IPS-15b (cell line): ENCODE results near the gene EHF.
"Not testable (repeated sequence)": the region's sequence is repeated elsewhere in the genome, so short reads cannot be mapped to it uniquely, and the experiment has no call there.

Experiments
- H3K27me3 ChIP-seq: one replicate; pipeline ENCODE4 v1.6.1; 2013; ENCODE audit warnings: low read length; ENCODE audit not compliant: control insufficient read depth, insufficient read depth
- H3K36me3 ChIP-seq: one replicate; pipeline ENCODE4 v1.6.1; 2013; ENCODE audit warnings: low read length; ENCODE audit not compliant: control insufficient read depth, insufficient read depth
- H3K4me1 ChIP-seq: one replicate; pipeline ENCODE4 v1.6.1; 2013; ENCODE audit warnings: mild to moderate bottlenecking, low read length; ENCODE audit not compliant: control insufficient read depth, insufficient read depth
- H3K4me3 ChIP-seq: one replicate; pipeline ENCODE4 v1.5.1; 2013; ENCODE audit warnings: low read depth, low read length
- H3K9ac ChIP-seq: one replicate; pipeline ENCODE4 v1.6.1; 2013; ENCODE audit warnings: low read depth, mild to moderate bottlenecking, low read length
- H3K9me3 ChIP-seq: one replicate; pipeline ENCODE4 v1.6.1; 2013; ENCODE audit warnings: mild to moderate bottlenecking, low read length; ENCODE audit not compliant: control insufficient read depth, insufficient read depth

EHF gene

GRCh38 chr11:34588701-34589100 lies 32.2 kb upstream of the EHF start:
- Histone ChIP-seq H3K9ac (no peak overlapping the region), H3K9me3 (no peaks in the 10 kb centered on the region), H3K36me3 (no peaks in the 10 kb centered on the region), H3K4me3 (no peak overlapping the region), H3K4me1 (peaks cover 5% of the 10 kb centered on the region), H3K27me3 (no peaks in the 10 kb centered on the region)

GRCh38 chr11:34589177-34589576 lies 31.7 kb upstream of the EHF start:
- not testable (repeated sequence) for H3K36me3 ChIP-seq, H3K9me3 ChIP-seq, H3K27me3 ChIP-seq, H3K4me3 ChIP-seq, H3K9ac ChIP-seq, H3K4me1 ChIP-seq

- H3K9me3 ChIP-seq: no peaks in the 10 kb centered on the region
- no peak overlapping the region for H3K4me3 ChIP-seq
- H3K4me1 ChIP-seq: no peaks in the 10 kb centered on the region
- no peak overlapping the region for H3K9ac ChIP-seq
- H3K36me3 ChIP-seq: no peaks in the 10 kb centered on the region
- H3K27me3 ChIP-seq: no peaks in the 10 kb centered on the region
Observed at GRCh38 chr11:34593085-34593484, 27.8 kb upstream of the EHF start.

DNA sequence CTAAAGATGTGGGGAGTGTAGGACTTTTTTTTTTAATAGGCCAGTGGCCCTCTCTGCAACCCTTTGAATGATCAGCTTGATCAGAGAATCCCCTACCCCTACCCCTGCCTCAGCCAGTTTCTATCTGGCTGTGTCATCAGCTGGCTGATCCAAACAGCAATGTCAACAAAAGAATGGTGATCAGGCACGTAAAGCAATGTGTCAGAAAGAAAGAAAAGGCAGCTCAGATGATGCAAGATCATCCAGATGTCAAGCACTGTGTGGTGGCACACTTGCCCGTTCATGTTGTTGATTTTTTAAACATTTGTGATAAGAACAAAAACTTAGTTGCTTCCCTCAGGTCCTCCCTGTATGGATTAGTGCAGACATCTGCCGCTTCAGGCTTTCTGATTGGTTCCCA lies 26.3 kb upstream of the EHF start:
- no peak overlapping the region for H3K4me3 ChIP-seq
- H3K9me3 ChIP-seq: no peaks in the 10 kb centered on the region
- no peaks in the 10 kb centered on the region for H3K27me3 ChIP-seq
- H3K4me1 ChIP-seq: no peaks in the 10 kb centered on the region
- H3K9ac ChIP-seq: no peak overlapping the region
- no peaks in the 10 kb centered on the region for H3K36me3 ChIP-seq

- H3K4me1 ChIP-seq: no peaks in the 10 kb centered on the region
- H3K36me3 ChIP-seq: no peaks in the 10 kb centered on the region
- no peak overlapping the region for H3K4me3 ChIP-seq
- H3K9ac ChIP-seq: no peak overlapping the region
- no peaks in the 10 kb centered on the region for H3K27me3 ChIP-seq
- no peaks in the 10 kb centered on the region for H3K9me3 ChIP-seq
Observed at GRCh38 chr11:34595391-34595790, 25.5 kb upstream of the EHF start.

DNA sequence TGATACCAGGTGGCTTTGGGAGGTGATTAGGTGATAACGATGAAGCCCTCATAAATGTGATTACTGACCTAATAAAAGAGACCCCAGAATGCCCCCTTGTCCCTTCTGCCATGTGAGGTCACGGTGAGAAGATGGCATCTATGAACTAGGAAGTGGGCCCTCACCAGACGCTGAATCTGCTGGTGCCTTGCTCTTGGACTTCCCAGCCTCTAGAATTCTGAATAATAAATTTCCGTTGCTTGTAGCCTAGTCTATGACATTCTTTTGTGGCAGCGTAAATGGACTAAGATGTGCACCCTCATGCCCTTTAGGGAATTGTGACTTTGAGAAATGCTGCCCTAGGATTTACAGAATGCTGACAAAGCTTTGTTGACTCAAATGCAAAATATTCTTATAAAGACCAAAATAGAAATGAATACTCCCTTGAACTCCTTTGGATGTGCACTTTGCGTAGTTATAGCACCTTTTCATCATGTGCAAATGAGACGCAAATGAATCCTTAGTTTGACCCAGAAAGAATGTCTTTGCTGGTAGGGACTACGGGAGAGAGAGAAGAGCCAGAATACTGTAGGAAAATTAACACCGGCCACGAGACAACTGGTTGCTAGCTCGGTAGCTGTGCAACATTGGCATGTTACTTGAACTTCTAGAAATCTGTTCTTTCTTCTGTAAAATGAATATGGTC lies 24.8 kb upstream of the EHF start:
- Histone ChIP-seq H3K9me3 (no peaks in the 10 kb centered on the region), H3K9ac (no peak overlapping the region), H3K4me1 (no peaks in the 10 kb centered on the region), H3K36me3 (no peaks in the 10 kb centered on the region), H3K4me3 (no peak overlapping the region), H3K27me3 (no peaks in the 10 kb centered on the region)

GRCh38 chr11:34599406-34599945 lies 21.4 kb upstream of the EHF start:
- no peaks in the 10 kb centered on the region for H3K4me1 ChIP-seq
- H3K9ac ChIP-seq: no peak overlapping the region

GRCh38 chr11:34600339-34601084 lies 20.4 kb upstream of the EHF start:
- Histone ChIP-seq H3K4me3 (no peak overlapping the region), H3K36me3 (no peaks in the 10 kb centered on the region), H3K27me3 (no peaks in the 10 kb centered on the region), H3K9ac (no peak overlapping the region), H3K4me1 (no peaks in the 10 kb centered on the region), H3K9me3 (no peaks in the 10 kb centered on the region)

More at GRCh38 chr11:34599406-34599945, 21.4 kb upstream of the EHF start:
- no peaks in the 10 kb centered on the region for H3K9me3 ChIP-seq
- H3K36me3 ChIP-seq: no peaks in the 10 kb centered on the region
- H3K4me3 ChIP-seq: no peak overlapping the region
- H3K27me3 ChIP-seq: no peaks in the 10 kb centered on the region

GRCh38 chr11:34601085-34601444 lies 19.8 kb upstream of the EHF start:
- Histone ChIP-seq H3K36me3 (no peaks in the 10 kb centered on the region), H3K4me1 (no peaks in the 10 kb centered on the region), H3K9ac (no peak overlapping the region), H3K27me3 (no peaks in the 10 kb centered on the region), H3K9me3 (no peaks in the 10 kb centered on the region), H3K4me3 (no peak overlapping the region)

DNA sequence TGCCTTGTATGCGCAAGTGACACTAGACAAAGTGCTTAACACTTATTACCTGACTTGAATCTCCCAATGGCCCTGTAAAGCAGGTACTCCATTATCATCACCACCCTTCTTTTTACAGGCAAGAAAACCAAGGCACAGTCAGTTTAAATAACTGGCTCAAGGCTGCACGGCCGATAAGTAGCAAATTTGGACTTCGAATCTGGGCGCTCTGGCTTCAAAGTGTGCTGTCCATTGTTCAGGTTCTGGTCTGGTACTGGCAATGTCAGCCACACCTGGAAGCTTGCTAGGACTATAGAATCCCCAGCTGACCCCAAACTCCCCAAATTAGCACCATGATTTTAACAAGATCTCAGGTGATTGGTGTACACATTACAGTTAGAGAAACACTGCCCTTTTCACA lies 19.3 kb upstream of the EHF start:
- H3K27me3 ChIP-seq: no peaks in the 10 kb centered on the region
- H3K36me3 ChIP-seq: no peaks in the 10 kb centered on the region
- H3K4me3 ChIP-seq: no peak overlapping the region
- H3K9ac ChIP-seq: no peak overlapping the region
- no peaks in the 10 kb centered on the region for H3K4me1 ChIP-seq
- H3K9me3 ChIP-seq: no peaks in the 10 kb centered on the region

- Histone ChIP-seq H3K36me3 (no peaks in the 10 kb centered on the region), H3K27me3 (no peaks in the 10 kb centered on the region), H3K9ac (no peak overlapping the region), H3K9me3 (no peaks in the 10 kb centered on the region), H3K4me3 (no peak overlapping the region), H3K4me1 (no peaks in the 10 kb centered on the region)
Observed at GRCh38 chr11:34602245-34602644, 18.6 kb upstream of the EHF start.
